ENCODE results near the gene NOTO. TPM values are rescaled to one million over a fixed set of nuclear protein-coding genes. Genes with fewer than 3 reads are reported as not detected.
"Not testable (repeated sequence)": the region's sequence is repeated elsewhere in the genome, so short reads cannot be mapped to it uniquely, and the experiment has no call there.

Gene NOTO
- total RNA-seq, 1 experiment from 2014 or later: not detected

DNA sequence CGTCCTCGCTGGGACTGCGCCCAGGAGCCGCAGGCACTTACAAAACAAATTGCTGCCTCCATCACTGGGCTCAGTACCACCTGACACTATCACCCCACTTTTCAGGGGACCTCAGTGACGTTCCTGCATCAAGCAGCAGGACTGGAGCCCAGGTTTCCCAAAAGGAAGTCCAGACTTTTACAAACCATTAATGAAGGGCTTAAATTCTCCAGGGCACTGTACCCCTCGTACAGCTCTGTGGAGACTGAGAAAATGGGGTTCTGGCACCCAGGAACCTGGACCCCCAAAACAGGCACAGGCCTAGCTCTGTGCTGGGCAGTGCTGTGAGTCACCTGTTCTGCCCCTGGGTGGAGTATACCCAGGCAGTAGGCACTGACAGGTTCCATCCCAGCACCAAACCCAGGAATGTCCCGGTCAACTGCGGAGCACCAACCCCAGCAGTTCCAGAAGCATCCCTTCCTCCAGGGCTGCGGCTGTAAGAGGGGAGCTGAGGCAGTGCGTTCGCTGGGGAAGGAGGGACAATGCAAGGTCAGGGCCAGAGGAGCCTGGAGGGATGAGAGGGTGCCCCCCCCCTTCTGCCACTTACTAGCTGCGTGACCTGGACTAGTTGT lies 24.6 kb upstream of the NOTO start:
- Histone ChIP-seq H2AFZ (ENCODE audit: low read length) (peak overlapping the region; percentile 90; the same call in 1 of the 2 replicates), H3K79me2 (ENCODE audit: low read length) (no peaks in the 10 kb centered on the region), H3K4me3 (ENCODE audit: low read length) (peak overlapping the region; percentile 68; the same call in 1 of the 2 replicates), H3K9me3 (ENCODE audit: low read length) (no peaks in the 10 kb centered on the region), H3K36me3 (ENCODE audit: insufficient read depth, low read length) (no peaks in the 10 kb centered on the region), H3K9me2 (replicated peaks; ENCODE audit: insufficient read depth, low read length) (no peaks in the 10 kb centered on the region), H4K20me1 (ENCODE audit: insufficient read depth, low read depth, low read length) (no peaks in the 10 kb centered on the region), H3K4me2 (ENCODE audit: low read depth, low read length, poor library complexity, severe bottlenecking) (peak overlapping the region; percentile 83), H3K27me3 (ENCODE audit: low read length) (no peaks in the 10 kb centered on the region), H3K9ac (ENCODE audit: low read length) (peak overlapping the region; percentile 6; the same call in 1 of the 2 replicates), H3K27ac (ENCODE audit: low read length) (no peak overlapping the region), H3K4me1 (ENCODE audit: low read length) (peaks cover 10% of the 10 kb centered on the region)
- DNase-seq: no peak

DNA sequence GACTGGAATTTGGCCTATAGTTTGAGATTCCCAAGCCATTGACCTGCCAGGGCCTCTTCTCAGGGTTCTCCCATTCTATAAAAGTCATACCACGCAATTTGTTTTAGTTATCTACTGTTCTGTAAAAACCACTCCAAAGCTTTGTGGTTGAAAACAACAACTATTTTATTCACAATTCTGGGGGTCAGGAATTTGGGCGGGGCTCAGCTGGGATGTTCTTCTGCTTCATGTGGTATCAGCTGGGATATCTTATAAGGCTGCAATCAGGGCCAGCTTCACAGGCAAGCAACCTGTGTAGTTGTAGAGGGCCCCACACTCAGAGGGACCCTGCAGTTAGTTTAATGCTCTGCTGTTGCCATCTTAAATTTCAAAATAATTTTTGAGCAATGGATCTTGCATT lies 16.4 kb upstream of the NOTO start:
- Histone ChIP-seq H4K20me1 (ENCODE audit: insufficient read depth, low read depth, low read length) (no peaks in the 10 kb centered on the region), H3K9ac (ENCODE audit: low read length) (no peak overlapping the region), H3K27ac (ENCODE audit: low read length) (no peak overlapping the region), H3K4me3 (ENCODE audit: low read length) (no peak overlapping the region), H3K27me3 (ENCODE audit: low read length) (peaks cover 6% of the 10 kb centered on the region; the same call in 1 of the 2 replicates), H3K4me2 (ENCODE audit: low read depth, low read length, poor library complexity, severe bottlenecking) (no peak overlapping the region), H3K36me3 (ENCODE audit: insufficient read depth, low read length) (no peaks in the 10 kb centered on the region), H3K4me1 (ENCODE audit: low read length) (no peaks in the 10 kb centered on the region), H2AFZ (ENCODE audit: low read length) (no peak overlapping the region), H3K79me2 (ENCODE audit: low read length) (no peaks in the 10 kb centered on the region), H3K9me2 (replicated peaks; ENCODE audit: insufficient read depth, low read length) (no peaks in the 10 kb centered on the region), H3K9me3 (ENCODE audit: low read length) (peaks cover 6% of the 10 kb centered on the region)
- no peak for DNase-seq

DNA sequence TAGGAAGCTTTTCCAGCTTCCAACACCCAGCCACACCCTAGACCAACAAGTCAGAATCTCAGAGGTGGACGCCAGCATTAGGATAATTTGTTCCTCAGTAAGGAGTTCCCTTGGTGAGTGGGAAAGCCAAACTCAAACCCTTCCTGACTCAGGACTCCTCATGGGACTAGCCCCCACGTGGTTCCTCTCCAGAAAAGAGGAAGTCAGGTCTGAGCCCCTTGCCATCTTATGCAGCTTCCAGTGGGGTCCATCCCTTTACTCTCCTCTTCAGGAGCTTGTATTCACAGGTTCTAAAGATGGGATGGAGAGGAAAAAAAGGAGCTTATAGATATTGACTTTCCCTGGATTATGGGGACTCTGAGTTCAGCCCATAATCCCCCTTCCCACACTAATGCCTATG lies 14.8 kb upstream of the NOTO start:
- H2AFZ ChIP-seq (ENCODE audit: low read length): no peak overlapping the region
- H3K27me3 ChIP-seq (ENCODE audit: low read length): peaks cover 6% of the 10 kb centered on the region; the same call in 1 of the 2 replicates
- no peak overlapping the region for H3K4me3 ChIP-seq (ENCODE audit: low read length)
- no peak overlapping the region for H3K4me2 ChIP-seq (ENCODE audit: low read depth, low read length, poor library complexity, severe bottlenecking)
- H3K9me3 ChIP-seq (ENCODE audit: low read length): peaks cover 6% of the 10 kb centered on the region
- H4K20me1 ChIP-seq (ENCODE audit: insufficient read depth, low read depth, low read length): no peaks in the 10 kb centered on the region
- H3K79me2 ChIP-seq (ENCODE audit: low read length): no peaks in the 10 kb centered on the region
- no peak overlapping the region for H3K27ac ChIP-seq (ENCODE audit: low read length)
- no peaks in the 10 kb centered on the region for H3K36me3 ChIP-seq (ENCODE audit: insufficient read depth, low read length)
- no peak for DNase-seq
- no peaks in the 10 kb centered on the region for H3K4me1 ChIP-seq (ENCODE audit: low read length)
- no peaks in the 10 kb centered on the region for H3K9me2 ChIP-seq (replicated peaks; ENCODE audit: insufficient read depth, low read length)
- H3K9ac ChIP-seq (ENCODE audit: low read length): no peak overlapping the region

DNA sequence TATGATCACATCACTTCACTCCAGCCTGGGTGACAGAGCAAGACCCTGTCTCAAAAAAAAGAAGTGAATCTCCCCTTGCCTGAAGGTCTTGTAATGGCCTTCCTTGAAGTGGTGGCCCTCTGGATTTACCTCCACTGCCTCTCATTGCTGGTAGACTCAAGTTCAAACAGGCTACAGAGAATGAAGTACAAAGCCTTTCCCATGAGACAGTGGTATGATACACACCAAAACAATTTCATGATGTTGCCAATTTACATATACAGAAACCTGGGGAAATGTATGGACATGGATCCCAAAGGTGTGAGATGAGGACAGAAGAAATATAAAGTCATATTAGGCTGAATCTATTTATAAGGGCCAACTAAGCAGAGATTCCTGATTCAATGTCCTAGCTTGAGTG lies 4.8 kb upstream of the NOTO start:
- Histone ChIP-seq H3K4me3 (ENCODE audit: low read length) (no peak overlapping the region), H3K9me3 (ENCODE audit: low read length) (no peaks in the 10 kb centered on the region), H3K36me3 (ENCODE audit: insufficient read depth, low read length) (no peaks in the 10 kb centered on the region), H3K4me2 (ENCODE audit: low read depth, low read length, poor library complexity, severe bottlenecking) (no peak overlapping the region), H3K79me2 (ENCODE audit: low read length) (no peaks in the 10 kb centered on the region), H3K27me3 (ENCODE audit: low read length) (peaks cover 4% of the 10 kb centered on the region; the same call in 1 of the 2 replicates), H3K9me2 (replicated peaks; ENCODE audit: insufficient read depth, low read length) (no peaks in the 10 kb centered on the region), H3K9ac (ENCODE audit: low read length) (no peak overlapping the region), H3K4me1 (ENCODE audit: low read length) (no peaks in the 10 kb centered on the region), H4K20me1 (ENCODE audit: insufficient read depth, low read depth, low read length) (no peaks in the 10 kb centered on the region), H3K27ac (ENCODE audit: low read length) (no peak overlapping the region), H2AFZ (ENCODE audit: low read length) (no peak overlapping the region)
- no peak for DNase-seq

DNA sequence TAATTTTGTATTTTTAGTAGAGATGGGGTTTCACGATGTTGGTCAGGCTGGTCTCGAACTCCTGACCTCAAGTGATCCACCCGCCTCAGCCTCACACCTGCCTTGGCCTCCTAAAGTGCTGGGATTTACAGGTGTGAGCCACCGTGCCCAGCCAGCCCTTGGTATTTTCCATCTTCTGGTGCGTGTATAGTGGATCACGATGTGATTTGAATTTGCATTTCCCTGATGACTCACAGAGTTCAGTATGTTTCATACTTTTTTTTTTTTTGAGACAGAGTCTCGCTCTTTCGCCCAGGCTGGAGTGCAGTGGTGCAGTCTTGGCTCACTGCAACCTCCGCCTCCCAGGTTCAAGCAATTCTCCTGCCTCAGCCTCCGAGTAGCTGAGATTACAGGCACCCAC lies 2.1 kb upstream of the NOTO start:
- not testable (repeated sequence) for H3K27me3 ChIP-seq (ENCODE audit: low read length); DNase-seq; H3K27ac ChIP-seq (ENCODE audit: low read length); H3K4me3 ChIP-seq (ENCODE audit: low read length); H3K9me3 ChIP-seq (ENCODE audit: low read length); H3K4me2 ChIP-seq (ENCODE audit: low read depth, low read length, poor library complexity, severe bottlenecking); H2AFZ ChIP-seq (ENCODE audit: low read length); H3K79me2 ChIP-seq (ENCODE audit: low read length); H3K4me1 ChIP-seq (ENCODE audit: low read length); H3K9me2 ChIP-seq (replicated peaks; ENCODE audit: insufficient read depth, low read length); H4K20me1 ChIP-seq (ENCODE audit: insufficient read depth, low read depth, low read length); H3K36me3 ChIP-seq (ENCODE audit: insufficient read depth, low read length); H3K9ac ChIP-seq (ENCODE audit: low read length)

DNA sequence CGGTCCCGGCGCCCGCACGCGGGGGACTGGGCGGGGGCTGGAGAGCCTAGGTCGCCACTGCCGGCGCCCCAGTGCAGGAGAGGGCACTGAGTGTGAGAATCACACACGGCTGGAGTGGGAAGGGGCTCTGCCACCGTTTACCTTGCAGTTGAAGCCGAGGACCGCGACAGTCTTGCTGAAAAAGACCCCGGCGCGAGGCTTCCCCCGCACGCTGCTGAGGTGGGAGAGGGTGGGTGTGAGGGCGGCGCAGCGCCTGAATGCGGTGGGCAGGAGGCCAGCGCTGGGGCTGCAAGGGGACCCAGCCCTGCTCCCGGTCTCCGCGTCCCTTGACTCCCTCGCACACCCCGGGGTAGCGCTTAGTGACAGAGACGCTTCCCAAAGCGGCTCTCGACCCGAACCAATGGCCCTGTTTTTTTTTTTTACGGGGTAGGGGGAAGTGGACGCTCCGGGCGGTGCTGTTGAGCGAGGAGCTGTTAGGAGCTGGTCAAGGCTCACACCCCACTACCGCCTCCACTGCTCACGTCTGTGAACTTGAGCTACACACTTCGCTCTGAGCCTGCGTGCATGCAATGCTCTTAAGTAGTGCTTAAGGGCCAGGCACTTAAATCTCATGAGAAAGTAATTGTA lies 794 bp downstream of the NOTO start:
- Histone ChIP-seq H3K9me3 (ENCODE audit: low read length) (no peaks in the 10 kb centered on the region), H2AFZ (ENCODE audit: low read length) (no peak overlapping the region), H3K27ac (ENCODE audit: low read length) (no peak overlapping the region), H4K20me1 (ENCODE audit: insufficient read depth, low read depth, low read length) (no peaks in the 10 kb centered on the region), H3K9me2 (replicated peaks; ENCODE audit: insufficient read depth, low read length) (no peaks in the 10 kb centered on the region), H3K9ac (ENCODE audit: low read length) (no peak overlapping the region), H3K36me3 (ENCODE audit: insufficient read depth, low read length) (no peaks in the 10 kb centered on the region), H3K27me3 (ENCODE audit: low read length) (no peaks in the 10 kb centered on the region), H3K4me1 (ENCODE audit: low read length) (no peaks in the 10 kb centered on the region), H3K4me2 (ENCODE audit: low read depth, low read length, poor library complexity, severe bottlenecking) (no peak overlapping the region), H3K4me3 (ENCODE audit: low read length) (no peak overlapping the region), H3K79me2 (ENCODE audit: low read length) (no peaks in the 10 kb centered on the region)
- DNase-seq: no peak

DNA sequence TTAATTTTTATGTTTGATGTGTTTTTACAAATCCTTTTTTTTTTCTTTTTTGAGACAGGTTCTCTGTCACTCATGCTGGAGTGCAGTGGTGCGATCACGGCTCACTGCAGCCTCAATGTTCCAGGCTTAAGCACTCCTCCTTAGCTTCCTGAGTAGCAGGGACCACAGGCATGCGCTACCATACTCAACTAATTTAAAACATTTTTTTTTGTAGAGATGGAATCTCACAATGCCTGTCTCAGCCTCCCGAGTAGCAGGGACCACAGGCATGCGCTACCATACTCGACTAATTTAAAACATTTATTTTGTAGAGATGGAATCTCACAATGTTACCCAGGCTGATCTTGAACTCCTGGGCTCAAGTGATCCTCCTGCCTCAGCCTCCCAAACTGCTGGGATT lies 3.2 kb downstream of the NOTO start:
- no peak overlapping the region for H3K27ac ChIP-seq (ENCODE audit: low read length)
- H3K4me1 ChIP-seq (ENCODE audit: low read length): no peaks in the 10 kb centered on the region
- H3K27me3 ChIP-seq (ENCODE audit: low read length): no peaks in the 10 kb centered on the region

DNA sequence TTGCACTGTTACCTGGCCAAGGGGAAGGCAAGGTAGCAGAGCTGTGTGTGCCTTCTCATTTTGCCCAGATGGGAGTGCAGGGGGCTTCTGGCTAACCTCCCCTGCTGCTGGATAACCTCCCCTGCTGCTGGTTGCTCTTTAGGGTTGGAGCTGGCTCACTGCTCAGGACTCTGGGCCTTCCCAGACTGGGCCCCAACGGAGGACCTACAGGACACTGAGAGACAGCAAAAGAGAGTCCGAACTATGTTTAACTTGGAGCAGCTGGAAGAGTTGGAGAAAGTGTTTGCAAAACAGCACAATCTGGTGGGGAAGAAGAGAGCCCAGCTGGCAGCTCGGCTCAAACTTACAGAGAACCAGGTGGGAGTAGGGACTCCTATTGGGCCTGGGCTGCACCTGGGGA lies 5.9 kb downstream of the NOTO start:
- no peak for DNase-seq
- Histone ChIP-seq H4K20me1 (ENCODE audit: insufficient read depth, low read depth, low read length) (no peaks in the 10 kb centered on the region), H3K4me2 (ENCODE audit: low read depth, low read length, poor library complexity, severe bottlenecking) (no peak overlapping the region), H3K27ac (ENCODE audit: low read length) (no peak overlapping the region), H3K4me3 (ENCODE audit: low read length) (no peak overlapping the region), H3K9me3 (ENCODE audit: low read length) (no peaks in the 10 kb centered on the region), H3K27me3 (ENCODE audit: low read length) (no peaks in the 10 kb centered on the region), H3K36me3 (ENCODE audit: insufficient read depth, low read length) (no peaks in the 10 kb centered on the region), H2AFZ (ENCODE audit: low read length) (no peak overlapping the region), H3K4me1 (ENCODE audit: low read length) (peaks cover 8% of the 10 kb centered on the region), H3K9me2 (replicated peaks; ENCODE audit: insufficient read depth, low read length) (no peaks in the 10 kb centered on the region), H3K9ac (ENCODE audit: low read length) (no peak overlapping the region), H3K79me2 (ENCODE audit: low read length) (no peaks in the 10 kb centered on the region)

More for the DNA sequence above, 3.2 kb downstream of the NOTO start:
- Histone ChIP-seq H3K9ac (ENCODE audit: low read length) (no peak overlapping the region), H3K4me2 (ENCODE audit: low read depth, low read length, poor library complexity, severe bottlenecking) (no peak overlapping the region), H4K20me1 (ENCODE audit: insufficient read depth, low read depth, low read length) (no peaks in the 10 kb centered on the region), H3K9me2 (replicated peaks; ENCODE audit: insufficient read depth, low read length) (no peaks in the 10 kb centered on the region), H3K9me3 (ENCODE audit: low read length) (no peaks in the 10 kb centered on the region), H3K36me3 (ENCODE audit: insufficient read depth, low read length) (no peaks in the 10 kb centered on the region), H3K79me2 (ENCODE audit: low read length) (no peaks in the 10 kb centered on the region), H3K4me3 (ENCODE audit: low read length) (no peak overlapping the region), H2AFZ (ENCODE audit: low read length) (no peak overlapping the region)
- no peak for DNase-seq

Measured in Karpas-422 (cell line).